Left forelimb (tissue), 1 donor: ENCODE data around the gene CAP1.
"Not testable (repeated sequence)": the region's sequence is repeated elsewhere in the genome, so short reads cannot be mapped to it uniquely, and the experiment has no call there.

Experiments used
- DNase-seq: peaks from one replicate; pipeline ENCODE4 v3.0.0-alpha.2; 2018; ENCODE audit warnings: low spot score

CAP1 gene, protein sequence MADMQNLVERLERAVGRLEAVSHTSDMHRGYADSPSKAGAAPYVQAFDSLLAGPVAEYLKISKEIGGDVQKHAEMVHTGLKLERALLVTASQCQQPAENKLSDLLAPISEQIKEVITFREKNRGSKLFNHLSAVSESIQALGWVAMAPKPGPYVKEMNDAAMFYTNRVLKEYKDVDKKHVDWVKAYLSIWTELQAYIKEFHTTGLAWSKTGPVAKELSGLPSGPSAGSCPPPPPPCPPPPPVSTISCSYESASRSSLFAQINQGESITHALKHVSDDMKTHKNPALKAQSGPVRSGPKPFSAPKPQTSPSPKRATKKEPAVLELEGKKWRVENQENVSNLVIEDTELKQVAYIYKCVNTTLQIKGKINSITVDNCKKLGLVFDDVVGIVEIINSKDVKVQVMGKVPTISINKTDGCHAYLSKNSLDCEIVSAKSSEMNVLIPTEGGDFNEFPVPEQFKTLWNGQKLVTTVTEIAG

DNA sequence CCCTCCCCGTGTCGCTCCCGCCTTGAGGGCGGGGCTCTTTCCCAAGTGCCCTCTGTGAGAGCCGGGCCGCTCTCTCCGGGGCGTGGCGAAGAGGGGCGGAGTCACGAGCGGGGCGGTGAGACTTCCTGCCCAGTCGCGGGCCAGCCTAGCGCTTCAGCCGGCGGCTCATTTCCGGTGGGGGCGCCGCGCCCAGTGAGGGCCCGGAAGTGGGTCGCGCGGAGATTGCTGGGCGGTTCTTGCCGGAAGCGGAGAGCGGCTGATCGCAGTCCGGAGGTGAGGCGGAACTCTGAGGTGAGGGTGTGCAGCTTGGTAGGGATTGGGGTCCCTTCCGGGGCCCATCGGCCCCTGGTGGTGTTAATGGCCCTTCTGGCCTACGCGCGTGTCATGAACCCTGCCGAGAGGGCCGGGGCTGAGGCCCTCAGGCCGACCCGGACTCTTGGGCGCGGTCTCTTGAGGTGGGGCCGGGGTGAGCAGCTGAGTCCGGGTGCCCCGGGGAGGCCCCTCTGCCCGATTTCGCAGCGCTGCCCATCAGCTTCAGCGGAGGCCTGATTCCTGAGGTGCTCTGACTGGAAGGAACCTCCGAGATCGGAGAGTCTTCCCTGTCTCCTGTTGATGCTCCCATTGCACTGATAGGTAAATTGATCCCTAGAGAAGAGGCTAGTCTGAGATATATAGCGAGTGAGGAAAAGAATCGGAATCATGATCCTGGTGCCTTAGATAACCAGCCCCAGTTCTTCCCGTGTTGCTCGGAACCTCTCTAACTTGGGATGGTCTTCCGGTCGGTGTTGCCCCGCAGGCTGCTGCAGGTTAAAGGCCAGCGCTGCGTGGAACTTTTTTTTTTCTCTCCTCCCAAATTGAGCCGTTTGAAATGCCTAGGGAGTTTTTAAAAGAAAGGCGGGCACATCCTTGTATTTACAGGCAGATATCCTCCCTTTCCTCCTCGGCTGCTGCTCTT lies at the start of gene CAP1:
TSS of gene CAP1 (plus strand) at position 219 of the 955 bp plus-strand sequence. CDS start 18,618 bp downstream, outside the sequence.
- peak; percentile 100 for DNase-seq

DNA sequence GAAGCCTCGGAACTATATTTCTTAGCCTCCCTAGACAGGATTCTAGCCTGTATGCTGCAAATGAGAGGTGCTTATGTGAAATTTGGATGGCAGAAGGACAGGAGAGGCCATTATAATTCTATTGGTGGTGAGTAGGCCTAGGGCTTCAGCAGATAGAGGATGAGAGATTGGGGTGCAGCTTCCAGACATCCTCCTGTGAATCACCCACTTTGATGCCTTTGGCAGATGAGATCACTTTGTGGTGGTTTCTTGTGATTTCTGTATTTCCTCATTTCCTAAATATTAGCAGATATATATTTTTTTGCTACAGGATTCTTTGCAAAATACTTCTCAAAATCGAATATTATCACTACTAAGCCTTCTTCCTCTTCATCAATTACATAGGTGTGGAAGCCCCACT lies 48.3 kb upstream of the CAP1 start:
- DNase-seq = no peak

DNA sequence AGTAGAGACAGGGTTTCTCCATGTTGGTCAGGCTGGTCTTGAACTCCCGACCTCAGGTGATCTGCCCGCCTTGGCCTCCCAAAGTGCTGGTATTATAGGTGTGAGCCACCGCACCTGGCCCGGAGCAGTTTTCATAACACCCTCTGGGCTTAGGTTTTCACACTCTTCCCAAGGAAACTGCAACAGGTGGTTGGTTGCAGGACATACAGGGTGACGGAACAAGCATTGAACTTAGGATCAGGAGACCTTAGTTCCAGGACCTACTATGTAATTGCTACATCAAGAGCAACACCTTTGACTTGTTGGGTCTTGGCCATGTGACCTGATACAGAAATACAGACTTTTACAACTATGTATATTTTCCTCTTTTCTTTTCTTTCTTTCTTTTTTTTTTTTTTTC lies 47.6 kb upstream of the CAP1 start:
- DNase-seq = no peak

DNA sequence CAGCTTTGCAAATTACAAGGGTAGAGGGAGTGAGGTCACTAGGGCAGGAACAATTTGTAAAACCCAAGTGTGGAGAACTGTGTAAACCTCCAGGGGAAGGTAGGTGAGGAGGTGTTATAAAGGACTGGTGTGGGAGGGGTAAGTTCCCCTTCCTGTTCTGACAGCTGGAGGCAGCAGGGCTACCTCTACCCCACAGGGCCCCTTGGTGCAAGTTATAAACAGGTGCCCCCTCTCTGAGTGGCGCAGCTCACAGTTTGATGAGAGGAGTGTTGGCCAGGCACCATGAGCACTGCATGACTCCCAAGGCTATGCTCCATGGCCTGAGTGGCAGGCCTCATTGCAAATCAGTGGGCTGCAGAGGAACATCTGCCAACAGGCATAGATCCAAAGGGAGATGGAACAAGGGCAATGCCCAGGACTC lies 44.5 kb upstream of the CAP1 start:
- DNase-seq = no peak

DNA sequence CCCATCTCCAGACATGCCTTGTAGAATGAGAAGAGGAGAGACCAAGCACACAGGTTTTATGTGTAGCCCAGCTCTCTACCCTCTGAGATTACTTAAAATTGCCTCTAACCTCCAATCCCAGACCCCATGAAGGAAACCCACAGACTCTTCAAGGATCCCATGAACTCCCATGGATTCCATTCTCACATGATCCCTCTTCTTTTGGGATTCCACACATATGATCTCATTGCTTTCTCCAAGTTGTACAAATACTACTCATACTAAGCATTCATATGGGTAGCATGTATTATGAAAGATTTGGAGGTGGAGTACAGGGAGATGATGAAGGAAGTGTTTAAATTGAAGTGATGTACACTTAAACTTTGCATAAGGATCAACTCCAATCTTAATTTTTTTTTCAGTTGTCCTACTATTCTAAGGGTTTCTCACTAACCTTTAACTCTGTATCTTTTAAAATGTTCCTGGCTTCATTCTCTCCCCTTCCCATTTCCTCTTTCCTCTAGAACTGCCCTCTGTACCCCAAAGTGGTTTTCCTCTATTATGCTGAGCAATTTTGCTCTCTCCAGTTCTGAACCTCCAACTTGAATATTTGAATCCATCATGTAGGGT lies 44.0 kb upstream of the CAP1 start:
- DNase-seq = no peak

DNA sequence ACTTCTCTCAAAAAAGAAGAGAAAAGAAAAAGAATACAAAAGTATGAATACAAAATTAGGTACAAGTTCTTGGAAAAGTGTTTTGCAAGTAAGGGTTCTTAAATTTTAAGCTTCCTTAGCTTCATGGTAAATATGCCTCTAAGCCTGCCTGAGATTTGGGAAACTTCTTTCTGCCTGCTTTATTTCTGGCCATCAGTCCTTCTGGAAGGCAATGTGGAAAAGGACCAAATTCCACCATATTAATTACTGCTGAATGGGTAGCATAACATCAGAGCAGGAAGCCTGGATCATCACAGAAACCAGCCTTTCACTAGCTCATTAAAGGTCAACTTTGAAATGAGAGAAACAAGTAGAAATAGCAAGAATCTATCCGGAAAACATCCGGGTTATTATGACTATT lies 39.1 kb upstream of the CAP1 start:
- DNase-seq = no peak

DNA sequence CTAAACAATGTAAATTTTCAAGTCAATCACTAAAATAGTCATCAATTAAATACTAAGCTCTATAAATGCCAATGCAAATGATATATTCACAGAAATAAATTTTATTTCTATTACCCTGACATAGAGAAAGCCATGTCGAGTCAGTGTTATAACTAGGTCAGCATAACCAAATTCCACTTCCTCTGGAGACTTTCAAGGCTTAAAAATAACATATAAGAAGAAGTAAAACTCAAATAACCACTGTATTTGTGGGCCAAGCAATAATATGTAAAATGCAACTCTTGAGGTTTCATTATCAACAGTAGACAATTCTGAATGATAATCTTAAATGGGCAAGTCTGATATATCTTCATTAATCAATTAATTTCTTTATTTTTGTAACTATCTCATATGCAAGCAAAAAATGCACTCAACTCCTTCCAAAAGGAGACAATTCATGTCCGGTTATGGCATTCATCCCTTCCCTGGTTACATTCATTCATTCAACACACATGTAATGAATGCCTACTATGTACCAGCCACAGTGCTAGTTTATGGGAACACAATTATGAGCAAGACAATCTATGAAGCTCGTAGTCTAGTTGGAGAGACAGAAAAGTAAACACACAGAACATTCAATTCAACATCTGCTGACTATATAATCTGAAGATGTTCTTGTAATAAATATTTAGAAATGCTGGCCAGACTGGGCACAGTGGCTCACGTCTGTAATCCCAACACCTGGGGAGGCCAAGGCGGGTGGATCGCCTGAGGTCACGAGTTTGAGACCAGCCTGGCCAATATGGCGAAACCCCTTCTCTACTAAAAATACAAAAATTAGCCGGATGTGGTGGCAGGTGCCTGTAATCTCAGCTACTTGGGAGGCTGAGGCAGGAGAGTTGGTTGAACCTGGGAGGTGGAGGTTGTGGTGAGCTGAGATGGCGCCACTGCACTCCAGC lies 37.1 kb upstream of the CAP1 start:
- DNase-seq = no peak

DNA sequence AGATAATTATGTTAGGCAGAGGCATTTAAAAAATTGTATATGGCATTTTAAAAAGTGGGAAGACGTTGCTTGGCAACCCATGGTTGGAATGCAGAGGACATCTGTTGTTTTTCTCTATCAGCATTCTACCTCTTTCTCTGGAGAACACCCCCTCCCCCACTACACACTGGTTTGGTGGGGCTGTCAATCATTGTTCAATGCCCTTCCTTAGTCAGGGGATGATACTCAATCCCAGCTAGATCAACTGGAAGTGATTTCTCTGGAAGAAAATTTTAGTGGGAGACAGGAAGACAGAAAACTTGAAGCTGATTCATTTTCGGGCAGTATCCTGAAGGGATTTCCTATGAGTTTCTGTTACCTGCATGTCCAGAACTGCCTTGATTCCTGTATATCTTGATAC lies 35.7 kb upstream of the CAP1 start:
- DNase-seq = no peak

DNA sequence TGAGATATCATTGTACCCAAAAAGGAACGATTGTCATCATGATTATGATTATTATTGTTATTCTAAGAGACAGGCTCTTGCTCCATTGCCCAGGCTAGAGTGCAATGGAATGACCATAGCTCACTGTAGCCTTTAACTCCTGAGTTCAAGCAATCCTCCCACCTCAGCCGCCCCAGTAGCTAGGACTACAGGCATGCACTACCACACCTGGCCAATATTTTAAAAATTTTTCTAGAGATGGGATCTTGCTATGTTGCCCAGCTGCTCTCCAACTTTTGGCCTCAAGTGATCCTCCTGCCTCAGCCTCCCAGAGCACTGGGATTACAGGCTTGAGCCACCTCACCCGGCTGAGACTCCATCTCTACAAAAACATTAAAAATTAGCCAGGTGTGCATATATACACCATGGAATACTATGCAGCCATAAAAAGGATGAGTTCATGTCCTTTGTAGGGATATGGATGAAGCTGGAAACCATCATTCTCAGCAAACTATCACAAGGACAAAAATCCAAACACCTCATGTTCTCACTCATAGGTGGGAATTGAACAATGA lies 33.0 kb upstream of the CAP1 start:
- not testable (repeated sequence) for DNase-seq

DNA sequence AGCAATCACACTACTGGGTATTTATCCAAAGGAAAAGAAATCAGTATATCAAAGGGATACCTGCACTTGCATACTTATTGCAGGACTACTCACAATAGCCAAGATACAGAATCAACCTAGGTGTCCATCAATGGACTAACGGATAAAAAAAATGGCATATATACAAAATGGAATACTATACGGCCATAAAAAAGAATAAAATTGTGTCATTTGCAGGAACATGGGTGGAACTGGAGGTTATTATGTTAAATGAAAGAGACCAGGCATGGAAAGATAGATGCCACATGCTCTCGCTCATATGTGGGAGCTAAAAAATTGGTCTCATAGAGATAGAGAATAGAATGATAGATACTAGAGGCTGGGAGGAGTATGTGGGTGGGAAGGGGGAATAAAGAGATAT lies 29.3 kb upstream of the CAP1 start:
- DNase-seq = no peak

DNA sequence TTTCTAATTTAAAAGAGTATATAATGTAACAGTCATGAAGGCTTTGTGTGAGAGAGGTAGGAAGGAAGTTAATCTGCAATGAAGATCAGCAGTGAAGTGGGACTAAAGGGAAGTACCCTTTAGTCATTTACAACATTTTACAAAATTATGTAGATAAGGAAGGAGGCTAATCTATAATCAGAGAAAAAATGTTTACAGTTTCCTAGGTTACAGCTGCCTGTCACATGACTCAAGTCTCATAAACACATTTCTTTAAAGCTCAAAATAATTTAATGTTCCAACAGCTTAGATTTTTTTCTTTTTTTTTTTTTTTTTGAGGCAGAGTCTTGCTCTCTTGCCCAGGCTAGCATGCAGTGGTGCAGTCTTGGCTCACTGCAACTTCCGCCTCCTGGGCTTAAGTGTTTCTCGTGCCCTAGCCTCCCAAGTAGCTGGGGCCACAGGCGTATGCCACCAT lies 26.2 kb upstream of the CAP1 start:
- DNase-seq = no peak

DNA sequence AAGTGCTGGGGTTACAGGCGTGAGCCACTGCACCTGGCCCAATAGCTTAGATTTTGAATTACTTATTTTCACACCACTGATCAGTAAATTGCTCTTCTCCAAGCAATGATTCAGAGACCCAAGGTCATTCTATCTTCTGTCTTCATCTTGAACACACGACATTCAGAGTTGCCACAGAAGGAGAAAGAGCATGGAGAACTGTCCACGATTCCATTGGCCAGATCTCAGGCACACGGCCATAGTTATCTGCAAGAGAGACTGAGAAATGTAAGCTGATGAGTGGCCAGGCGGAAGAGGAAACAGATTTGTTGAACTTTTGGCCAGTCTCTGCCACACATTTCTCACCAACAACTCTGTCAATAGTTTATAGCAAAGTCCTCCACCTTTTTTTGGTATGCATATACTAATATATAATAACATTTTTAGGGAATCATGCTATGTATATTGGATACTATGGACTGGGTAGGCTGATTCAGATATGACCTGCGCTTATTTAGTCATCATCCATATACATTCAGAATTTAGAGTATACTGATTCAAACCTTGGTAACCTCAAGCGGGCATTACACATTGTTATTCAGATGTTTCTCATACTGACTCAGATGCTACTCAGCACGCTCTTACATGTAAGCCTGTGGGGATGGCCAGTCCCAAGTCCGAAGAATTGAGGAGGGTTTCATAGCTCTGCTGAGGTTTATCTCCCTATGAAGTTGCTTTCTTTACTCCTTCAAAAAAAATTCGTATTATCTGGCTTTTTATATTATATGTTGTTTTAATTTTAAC lies 25.5 kb upstream of the CAP1 start:
- DNase-seq = no peak

DNA sequence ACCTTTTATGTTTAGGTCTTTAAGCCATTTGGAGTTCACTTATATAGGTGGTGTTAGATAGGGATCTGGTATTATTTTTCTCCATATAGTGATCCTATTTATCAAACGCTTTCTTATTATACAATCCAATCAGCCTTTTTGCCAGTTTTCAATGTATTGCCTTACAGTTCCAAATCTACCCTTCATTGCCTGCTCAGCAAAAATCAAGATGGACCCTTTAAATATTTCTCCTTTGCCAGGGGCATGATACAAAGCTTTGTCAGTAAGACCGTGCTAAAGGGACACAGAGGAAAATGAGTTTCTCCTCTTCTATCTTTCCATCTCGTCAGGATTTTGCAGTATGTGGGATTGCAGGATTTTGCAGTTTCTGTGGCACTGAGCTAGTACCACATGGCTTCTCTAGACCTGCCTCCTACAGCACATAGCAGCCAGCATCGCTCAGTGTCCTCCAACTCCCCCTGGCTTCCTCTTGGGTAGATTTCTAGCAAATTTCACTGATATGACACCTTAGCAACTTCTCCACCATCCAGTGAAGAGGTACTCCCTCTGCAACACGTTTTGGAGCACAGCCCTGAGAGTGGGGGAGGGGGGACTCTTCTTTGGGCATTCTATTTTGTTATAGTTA lies 22.5 kb upstream of the CAP1 start:
- DNase-seq = no peak

DNA sequence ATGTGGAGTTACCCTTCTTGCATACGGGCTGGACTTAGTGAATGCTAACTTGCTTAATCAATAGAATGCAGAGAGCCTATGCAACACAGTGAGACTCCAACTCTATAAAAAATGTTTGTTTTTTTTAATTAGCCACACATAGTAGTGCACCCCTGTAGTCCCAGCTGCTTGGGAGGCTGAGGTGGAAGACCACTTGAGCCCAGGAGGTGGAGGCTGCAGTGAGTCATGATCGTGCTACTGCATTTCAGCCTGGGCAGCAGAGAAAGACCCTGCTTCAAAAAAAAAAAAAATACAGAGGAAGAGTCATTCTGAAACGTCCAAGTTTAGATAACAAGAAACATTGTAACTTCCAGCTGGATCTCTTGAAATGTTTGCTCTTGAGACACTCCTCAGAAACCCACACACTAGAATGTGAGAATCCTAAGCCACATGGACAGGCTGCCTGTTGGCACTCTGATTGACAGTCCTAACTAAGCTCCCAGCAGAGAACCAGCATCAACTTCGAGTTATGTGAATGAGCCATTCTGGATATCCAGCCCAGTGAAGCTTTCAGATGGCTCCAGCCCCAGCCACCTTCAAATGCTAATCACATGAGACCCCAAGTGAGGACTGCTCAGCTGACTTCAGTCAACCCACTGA lies 20.0 kb upstream of the CAP1 start:
- DNase-seq = no peak

DNA sequence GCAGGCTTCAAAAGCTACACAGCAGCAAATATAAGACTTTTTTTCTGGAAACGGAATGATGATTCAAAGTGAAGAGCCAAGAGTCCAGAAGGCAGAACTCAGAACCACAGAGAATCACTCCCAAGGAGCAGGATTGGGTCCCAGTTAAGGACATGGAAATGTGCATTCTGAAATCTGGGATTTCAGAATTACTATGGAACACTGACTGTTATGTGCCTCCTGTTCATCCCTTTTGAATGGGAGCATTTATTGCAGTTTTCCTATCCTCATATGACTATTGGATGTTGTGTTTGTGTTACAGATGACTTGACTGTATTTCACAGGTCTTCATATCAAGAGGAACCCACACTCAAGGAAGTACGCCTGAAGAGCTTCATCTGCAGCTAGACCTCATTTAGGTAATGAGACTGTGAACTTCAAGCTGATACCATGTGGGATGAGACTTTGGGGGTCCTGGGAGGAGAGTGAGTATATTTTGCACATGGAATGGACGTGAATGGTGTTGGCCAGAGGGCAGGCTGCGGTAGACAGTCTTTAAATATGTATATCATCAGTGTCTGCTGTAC lies 17.1 kb upstream of the CAP1 start:
- DNase-seq = no peak

DNA sequence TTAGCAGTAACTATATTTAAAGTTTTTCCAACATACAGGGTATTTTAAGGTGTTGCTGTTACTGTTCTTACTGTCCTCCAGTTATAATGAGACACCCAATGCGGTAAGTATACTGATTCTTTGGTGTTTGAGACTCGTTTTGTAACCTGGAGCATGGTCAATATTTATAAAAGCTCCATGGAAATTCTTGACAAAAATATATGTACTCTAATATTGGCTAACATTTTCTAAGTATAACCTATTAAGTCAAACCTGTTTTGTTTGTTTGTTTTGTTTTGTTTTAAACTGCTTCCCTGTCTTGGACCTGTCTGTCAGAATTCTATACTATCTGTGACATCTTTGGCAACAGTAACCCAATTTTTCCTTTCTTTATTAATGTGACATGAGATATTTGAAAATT lies 15.9 kb upstream of the CAP1 start:
- DNase-seq = no peak

DNA sequence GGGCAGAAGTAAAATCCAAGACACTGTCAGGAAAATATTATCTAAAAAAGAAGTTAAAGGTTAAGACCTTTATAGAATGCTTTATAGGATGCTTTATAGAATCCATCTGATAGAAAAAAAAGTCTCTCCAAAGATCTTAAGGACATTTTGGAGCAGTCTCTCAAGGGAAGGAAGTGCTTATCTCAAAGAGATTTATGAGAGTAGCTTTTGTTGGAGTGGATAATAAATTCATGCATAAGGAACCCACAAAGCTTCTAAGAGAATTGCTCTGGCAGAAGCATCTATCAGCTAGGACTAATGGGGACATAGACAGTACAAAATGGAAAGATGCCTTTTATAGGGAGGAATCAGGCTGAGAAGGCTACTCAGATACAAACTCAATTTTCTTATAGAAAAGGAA lies 12.9 kb upstream of the CAP1 start:
- DNase-seq = no peak

DNA sequence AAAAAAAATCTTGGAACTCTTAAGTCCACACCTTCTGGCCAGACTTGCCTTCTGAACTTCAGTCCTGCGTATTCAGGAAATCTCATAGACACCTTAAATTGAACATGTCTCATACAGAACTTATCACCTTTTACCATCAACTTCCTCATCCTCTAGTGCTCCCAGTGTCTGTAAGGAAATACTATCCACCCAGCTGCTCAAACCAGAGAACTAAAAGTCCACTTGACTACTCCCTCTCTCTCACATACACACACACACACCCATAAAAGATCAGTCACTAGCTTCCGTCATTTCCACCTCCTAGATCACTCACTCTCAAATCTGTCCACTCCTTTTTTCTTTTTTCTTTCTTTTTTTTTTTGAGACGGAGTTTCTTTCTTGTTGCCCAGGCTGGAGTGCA lies 10.9 kb upstream of the CAP1 start:
- no peak for DNase-seq
